CD8-positive, alpha-beta memory T cell (primary cell): ENCODE results near the gene VAMP8. TPM values are rescaled to one million over a fixed set of nuclear protein-coding genes. Genes with fewer than 3 reads are reported as not detected.
A peak's percentile ranks its signal among the peaks of the same experiment; 100 is the strongest.
"Not testable (repeated sequence)": the region's sequence is repeated elsewhere in the genome, so short reads cannot be mapped to it uniquely, and the experiment has no call there.

Experiments used
- CTCF ChIA-PET: fragments of 350-600 bp; sonication (Branson Sonifier 250); formaldehyde crosslinking; loops from one replicate; lab custom pipeline; 2021; ENCODE audit warnings: antibody characterized with exemption; lab: Charles Lee
- POLR2A ChIA-PET: fragments of 350-600 bp; sonication (Branson Sonifier 250); formaldehyde crosslinking; loops from one replicate; lab custom pipeline; 2021; ENCODE audit warnings: antibody characterized with exemption; lab: Charles Lee
- DNase-seq, 5 donors: peaks; one replicate each; pipeline versions ENCODE4 v3.0.0 to v3.0.0-alpha.2; 2020 to 2022; ENCODE audit warnings: mixed read lengths in 1 of 5
- H3K27ac ChIP-seq: one replicate; pipeline ENCODE4 v1.7.0; 2013; ENCODE audit warnings: low read depth, mild to moderate bottlenecking, low read length, moderate library complexity
- H3K27me3 ChIP-seq: 2 replicates; pipeline ENCODE4 v1.7.0; 2013; ENCODE audit warnings: low read length, mild to moderate bottlenecking; ENCODE audit not compliant: insufficient read depth, poor library complexity, severe bottlenecking
- H3K36me3 ChIP-seq: 2 replicates; pipeline ENCODE4 v1.7.0; 2013; ENCODE audit warnings: mild to moderate bottlenecking, low read length, moderate library complexity; ENCODE audit not compliant: insufficient read depth
- H3K4me1 ChIP-seq: 2 replicates; pipeline ENCODE4 v1.7.0; 2013; ENCODE audit warnings: mild to moderate bottlenecking, low read length, moderate library complexity; ENCODE audit not compliant: insufficient read depth
- H3K4me3 ChIP-seq: 2 replicates; pipeline ENCODE4 v1.7.0; 2013; ENCODE audit warnings: mild to moderate bottlenecking, low read length
- H3K9me3 ChIP-seq: 2 replicates; pipeline ENCODE4 v1.7.0; 2013; ENCODE audit warnings: mild to moderate bottlenecking, low read length
- H3K27ac Mint-ChIP-seq, 8 donors: one replicate each; pipeline ENCODE4 v1.8.0; 2020 to 2021; ENCODE audit warnings: mixed read lengths in 8 of 8, mild to moderate bottlenecking in 6 of 8, inconsistent platforms in 3 of 8, moderate library complexity in 3 of 8
- H3K27me3 Mint-ChIP-seq, 2 donors: one replicate each; pipeline ENCODE4 v1.8.0; 2020 to 2021; ENCODE audit warnings: mixed read lengths in 2 of 2, mild to moderate bottlenecking in 1 of 2, moderate library complexity in 1 of 2
- H3K36me3 Mint-ChIP-seq, 3 donors: one replicate each; pipeline ENCODE4 v1.8.0; 2020 to 2021; ENCODE audit warnings: mixed read lengths in 3 of 3, inconsistent platforms in 1 of 3, mild to moderate bottlenecking in 1 of 3
- H3K4me1 Mint-ChIP-seq, 3 donors: one replicate each; pipeline ENCODE4 v1.8.0; 2020 to 2021; ENCODE audit warnings: mixed read lengths in 3 of 3, inconsistent platforms in 1 of 3, mild to moderate bottlenecking in 1 of 3
- H3K4me3 Mint-ChIP-seq, 7 donors: one replicate each; pipeline ENCODE4 v1.8.0; 2020 to 2021; ENCODE audit warnings: mixed read lengths in 7 of 7, mild to moderate bottlenecking in 6 of 7, moderate library complexity in 4 of 7, inconsistent platforms in 2 of 7
- H3K9me3 Mint-ChIP-seq, 5 donors: one replicate each; pipeline ENCODE4 v1.8.0; 2020 to 2022; ENCODE audit warnings: mixed read lengths in 5 of 5, mild to moderate bottlenecking in 3 of 5, moderate library complexity in 2 of 5, inconsistent platforms in 1 of 5
- polyA plus RNA-seq: library from polyadenylated mRNA; unstranded; fragments of 300-500 nt; fragmentation: Illumina TruSeq; gene quantifications from one replicate; pipeline ENCODE4 v1.2.3, GENCODE V29; 2021
- total RNA-seq, 2 experiments: library from RNA; stranded (reverse); gene quantifications; one replicate each; pipeline ENCODE4 v1.2.3, GENCODE V29; 2021

The VAMP8 gene
- total and polyA plus RNA-seq, 3 experiments from 2014 or later: 94.4 to 355 (median 95.4) TPM

DNA sequence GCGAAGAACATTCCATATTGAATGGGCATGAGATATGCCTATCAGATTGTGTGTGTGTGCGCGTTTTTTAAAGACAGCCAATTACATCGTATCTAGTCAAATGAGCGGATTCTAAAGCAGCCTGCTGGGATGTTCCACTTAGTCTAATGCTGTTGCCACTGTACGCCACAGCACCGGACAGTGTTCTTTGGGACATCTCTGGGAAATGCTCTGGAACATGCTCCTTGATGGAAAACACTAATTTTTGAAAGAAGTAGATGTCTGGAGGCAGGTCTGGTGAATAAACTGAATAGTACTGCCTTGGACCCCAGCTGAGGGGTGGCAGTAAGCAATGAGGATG, 28.7 kb downstream of the VAMP8 start:
- Histone ChIP-seq H3K27ac (no peak overlapping the region), H3K9me3 (no peaks in the 10 kb centered on the region), H3K4me1 (peaks cover 33% of the 10 kb centered on the region), H3K4me3 (no peak overlapping the region), H3K27me3 (no peaks in the 10 kb centered on the region), H3K36me3 (peaks cover 18% of the 10 kb centered on the region)
- DNase-seq: no peak
- Mint-ChIP-seq H3K9me3 (no peaks in the 10 kb centered on the region), H3K27ac (peak overlapping the region in 5 of 8 donors; percentile 3 to 95 (median 36)), H3K4me1 (peaks cover 35 to 71% (median 63%) of the 10 kb centered on the region in 3 donors), H3K27me3 (no peaks in the 10 kb centered on the region), H3K4me3 (peak overlapping the region in 1 of 7 donors; percentile 48), H3K36me3 (peaks cover 0 to 47% (median 9%) of the 10 kb centered on the region in 3 donors)
- ChIA-PET CTCF (interaction anchor here (1.4 to 2.8 kb wide), 2 partner anchors 11 to 16 kb away, joined by 4 to 8 read pairs; partner anchors contain the start of gene RNF181), POLR2A (interaction anchor here (0.5 to 2.6 kb wide), 2 partner anchors 11 to 22 kb away, joined by 4 to 10 read pairs; partner anchors contain the start of gene RNF181)

DNA sequence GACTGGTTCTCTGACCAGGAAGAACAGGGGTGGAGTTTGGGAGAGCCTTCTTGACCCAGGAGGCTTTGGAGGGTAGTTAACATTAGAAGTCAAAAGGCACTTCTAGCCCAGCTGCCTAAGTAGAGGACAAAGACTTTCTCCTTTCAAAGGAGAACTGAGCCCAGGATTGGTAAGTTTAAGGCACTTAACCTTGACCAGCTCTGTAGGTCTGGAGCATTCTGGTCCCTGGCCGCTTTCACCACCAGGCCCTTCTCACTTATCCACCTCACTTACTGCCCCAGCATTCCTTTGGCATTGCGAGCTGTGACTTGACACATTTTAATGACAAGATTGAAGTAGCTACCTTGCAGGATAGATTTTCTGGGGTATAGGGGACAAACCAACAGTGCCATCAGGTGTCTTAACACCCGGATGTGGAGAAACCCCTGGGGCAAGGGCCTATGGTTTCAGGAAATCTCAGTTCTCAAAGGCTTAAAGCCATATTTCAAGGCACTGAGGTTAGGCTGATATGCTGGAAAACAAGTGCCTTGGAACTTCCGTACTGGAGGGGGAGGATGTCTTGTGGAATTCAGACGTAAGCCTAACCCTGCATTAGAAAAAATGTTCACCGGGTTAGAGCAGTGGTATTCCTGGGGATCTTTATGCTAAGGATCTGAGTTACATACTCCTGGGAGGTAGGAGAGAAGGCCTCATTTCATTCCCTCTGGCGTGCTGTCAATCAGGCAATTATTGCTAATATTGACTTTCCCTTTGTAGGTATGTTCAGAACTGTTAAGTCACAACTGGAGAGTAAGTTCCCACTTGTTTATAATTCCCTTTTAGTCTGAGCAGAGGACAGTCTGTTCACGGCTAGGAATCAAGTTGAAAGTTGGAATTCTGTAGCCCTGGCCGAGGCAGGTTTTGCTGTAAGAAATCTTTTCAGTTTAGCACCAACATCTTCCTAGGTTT, 30.2 kb downstream of the VAMP8 start:
- DNase-seq: no peak
- peaks cover 0 to under 1% of the 10 kb centered on the region in 2 donors for H3K27me3 Mint-ChIP-seq
- Histone ChIP-seq H3K9me3 (no peaks in the 10 kb centered on the region), H3K27ac (no peak overlapping the region), H3K36me3 (peaks cover 18% of the 10 kb centered on the region), H3K4me1 (peaks cover 29% of the 10 kb centered on the region), H3K27me3 (no peaks in the 10 kb centered on the region), H3K4me3 (no peak overlapping the region)
- no peaks in the 10 kb centered on the region for H3K9me3 Mint-ChIP-seq
- CTCF ChIA-PET: interaction anchor here (0.6 to 2.8 kb wide), 4 partner anchors 13 to 31 kb away, joined by 3 to 8 read pairs (median 4); partner anchors contain the start of gene RNF181
- peak overlapping the region in 3 of 7 donors; percentile 27 to 81 (median 45) for H3K4me3 Mint-ChIP-seq
- POLR2A ChIA-PET: interaction anchor here (0.5 kb wide), 1 partner anchor 193 kb away, joined by 3 read pairs; no protein-coding TSS in a partner anchor
- H3K36me3 Mint-ChIP-seq: peaks cover 0 to 54% (median 9%) of the 10 kb centered on the region in 3 donors
- peaks cover 35 to 72% (median 68%) of the 10 kb centered on the region in 3 donors for H3K4me1 Mint-ChIP-seq
- peak overlapping the region in 4 of 8 donors; percentile 54 to 72 (median 66) for H3K27ac Mint-ChIP-seq

DNA sequence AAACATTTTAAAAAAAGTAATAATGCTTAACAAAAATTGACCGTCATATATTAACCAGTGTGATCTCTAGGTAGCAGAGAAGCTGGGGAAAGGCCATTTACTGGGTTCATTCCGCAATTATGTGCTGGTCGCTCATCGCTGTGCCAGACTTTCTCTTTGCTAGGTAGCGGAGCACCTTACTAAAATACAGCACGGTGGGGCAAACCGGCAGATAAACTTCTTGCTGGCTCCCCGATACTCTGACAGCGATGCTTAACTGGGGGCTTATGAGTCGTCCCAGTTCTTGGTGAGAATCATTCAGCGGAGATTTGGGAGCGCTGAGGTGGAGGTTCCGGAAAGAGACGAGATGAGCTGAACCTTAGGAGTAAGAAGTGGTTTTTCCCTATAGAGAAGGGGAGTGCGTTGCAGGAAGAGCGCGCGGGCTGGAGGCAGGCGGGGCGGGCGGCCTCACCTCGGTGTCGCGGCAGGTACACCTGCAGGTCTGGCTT, 33.9 kb downstream of the VAMP8 start:
- H3K27me3 ChIP-seq: no peaks in the 10 kb centered on the region
- no peak for DNase-seq
- ChIA-PET CTCF (interaction anchor here (0.9 to 1.2 kb wide), 2 partner anchors 59 to 74 kb away, joined by 3 to 5 read pairs; no protein-coding TSS in a partner anchor), POLR2A (interaction anchor here (1.1 to 1.6 kb wide), 5 partner anchors 8 to 495 kb away, joined by 4 to 21 read pairs (median 5); partner anchors contain the start of genes POLR1A, PTCD3, RNF181 and TGOLN2)
- H3K4me1 ChIP-seq: peaks cover 21% of the 10 kb centered on the region
- peaks cover 0 to 44% (median 7%) of the 10 kb centered on the region in 3 donors for H3K36me3 Mint-ChIP-seq
- no peaks in the 10 kb centered on the region for H3K9me3 Mint-ChIP-seq
- H3K9me3 ChIP-seq: no peaks in the 10 kb centered on the region
- H3K4me1 Mint-ChIP-seq: peaks cover 23 to 50% (median 46%) of the 10 kb centered on the region in 3 donors
- H3K27ac Mint-ChIP-seq: peak overlapping the region; percentile 79 to 98 (median 92)
- H3K36me3 ChIP-seq: peaks cover 18% of the 10 kb centered on the region
- H3K4me3 ChIP-seq: peak overlapping the region; percentile 91
- peak overlapping the region; percentile 90 to 99 (median 96) for H3K4me3 Mint-ChIP-seq
- H3K27ac ChIP-seq: peak overlapping the region; percentile 68
- peaks cover 0 to 4% of the 10 kb centered on the region in 2 donors for H3K27me3 Mint-ChIP-seq

DNA sequence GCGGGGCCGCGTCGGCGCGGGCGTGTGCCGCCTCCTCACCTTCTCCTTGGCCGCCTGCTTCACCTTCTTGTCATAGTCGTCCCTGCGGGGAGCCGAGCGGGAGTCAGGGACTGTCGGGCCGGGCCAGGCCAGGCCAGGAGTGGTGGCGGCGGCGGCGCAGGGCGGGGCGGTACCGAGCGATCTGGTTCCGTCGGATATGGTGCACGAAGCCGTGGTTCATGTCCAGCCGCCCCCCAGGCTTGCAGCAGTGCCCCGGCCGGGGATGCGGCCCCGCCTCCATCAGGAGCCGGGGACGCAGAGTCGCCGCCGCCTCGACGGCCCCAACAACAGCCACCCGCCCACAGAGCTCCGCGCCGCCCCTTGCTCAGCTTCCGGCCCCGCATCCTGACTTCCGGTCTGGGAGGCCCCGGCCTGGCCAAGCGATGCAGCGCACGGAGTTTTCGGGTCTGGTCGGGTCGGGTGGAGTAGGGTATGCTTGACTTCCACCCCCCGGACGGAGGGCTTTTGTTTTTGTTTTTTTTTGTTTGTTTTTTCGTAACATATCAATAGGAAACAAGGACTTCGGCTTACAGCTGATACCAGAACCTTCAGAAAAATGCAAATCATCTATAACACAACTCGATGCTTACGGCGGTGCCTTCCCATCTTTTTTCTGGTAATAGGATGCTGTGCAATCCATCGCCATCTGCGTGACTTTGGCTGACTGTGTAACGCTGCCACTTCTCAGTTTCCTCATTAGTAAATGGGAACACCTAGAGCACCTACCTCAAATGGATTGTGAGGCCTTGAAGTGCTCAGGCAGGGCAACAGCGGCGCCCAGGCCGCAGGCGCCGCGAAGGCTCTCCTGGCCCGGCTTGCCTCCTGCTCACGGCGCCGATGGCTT, 34.6 kb downstream of the VAMP8 start, which contains the start of gene C2orf68:
TSS of gene C2orf68 (minus strand) at position 362 of the 883 bp plus-strand sequence. CDS start at position 280, 82 bp downstream.
- DNase-seq: peak; percentile 76 to 87 (median 78)
- Mint-ChIP-seq H3K36me3 (peaks cover 0 to 39% (median 7%) of the 10 kb centered on the region in 3 donors), H3K4me3 (peak within 1 kb of the TSS; percentile 90 to 99 (median 96)), H3K27me3 (peaks cover 0 to 4% of the 10 kb centered on the region in 2 donors), H3K9me3 (no peaks in the 10 kb centered on the region), H3K4me1 (peaks cover 23 to 51% (median 42%) of the 10 kb centered on the region in 3 donors), H3K27ac (peak within 1 kb of the TSS; percentile 88 to 98 (median 94))
- Histone ChIP-seq H3K27ac (peak within 1 kb of the TSS; percentile 68), H3K27me3 (no peaks in the 10 kb centered on the region), H3K4me1 (peaks cover 24% of the 10 kb centered on the region), H3K36me3 (peaks cover 18% of the 10 kb centered on the region), H3K9me3 (no peaks in the 10 kb centered on the region), H3K4me3 (peak within 1 kb of the TSS; percentile 91)
- ChIA-PET CTCF (interaction anchor here (0.8 to 1.2 kb wide), 3 partner anchors 17 to 75 kb away, joined by 3 to 5 read pairs (median 4); partner anchors contain the start of gene RNF181), POLR2A (interaction anchor here (1.1 to 1.6 kb wide), 5 partner anchors 9 to 494 kb away, joined by 4 to 21 read pairs (median 5); partner anchors contain the start of genes POLR1A, PTCD3, RNF181 and TGOLN2)

DNA sequence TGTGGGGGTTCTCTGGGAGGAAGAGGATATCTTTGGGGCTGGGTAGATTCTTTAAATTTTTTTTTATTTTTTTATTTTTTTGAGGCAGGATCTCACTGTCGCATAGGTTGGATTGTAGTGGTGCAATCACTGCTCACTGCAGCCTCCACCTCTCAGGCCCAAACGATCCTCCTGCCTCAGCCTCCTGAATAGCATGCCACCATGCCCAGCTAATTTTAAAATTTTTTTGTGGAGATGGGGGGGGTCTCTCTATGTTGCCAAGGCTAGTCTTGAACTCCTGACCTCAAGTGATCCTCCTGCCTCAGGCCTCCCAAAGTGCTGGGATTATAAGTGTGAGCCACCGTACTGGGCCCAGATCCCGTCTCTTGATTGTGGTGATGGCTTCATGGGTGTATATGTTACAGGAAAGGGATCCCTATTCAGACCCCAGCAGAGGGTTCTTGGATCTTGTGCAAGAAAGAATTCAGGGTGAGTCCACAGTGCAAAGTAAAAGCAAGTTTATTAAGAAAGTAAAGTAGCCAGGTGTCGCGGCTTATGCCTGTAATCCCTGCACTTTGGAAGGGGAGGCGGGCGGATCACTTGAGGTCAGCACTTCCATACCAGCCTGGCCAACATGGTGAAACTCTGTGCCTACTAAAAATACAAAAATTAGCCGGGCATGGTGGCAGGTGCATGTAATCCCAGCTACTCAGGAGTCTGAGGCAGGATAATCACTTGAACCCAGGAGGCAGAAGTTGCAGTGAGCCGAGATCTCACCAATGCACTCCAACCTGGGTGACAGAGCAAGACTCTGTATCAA, 36.5 kb downstream of the VAMP8 start:
- no peaks in the 10 kb centered on the region for H3K9me3 Mint-ChIP-seq
- peaks cover 0 to 30% (median 5%) of the 10 kb centered on the region in 3 donors for H3K36me3 Mint-ChIP-seq
- no peaks in the 10 kb centered on the region for H3K9me3 ChIP-seq
- H3K27me3 Mint-ChIP-seq: peaks cover 0 to 4% of the 10 kb centered on the region in 2 donors
- peak in 1 of 5 donors; percentile 36 for DNase-seq
- peak overlapping the region in 6 of 8 donors; percentile 24 to 91 (median 47) for H3K27ac Mint-ChIP-seq
- H3K36me3 ChIP-seq: peaks cover 5% of the 10 kb centered on the region
- H3K27me3 ChIP-seq: no peaks in the 10 kb centered on the region
- ChIA-PET CTCF (no interaction called here), POLR2A (interaction anchor here (1.4 kb wide), 1 partner anchor 18 kb away, joined by 5 read pairs; the partner anchor contains the start of gene RNF181)
- peaks cover 27 to 50% (median 40%) of the 10 kb centered on the region in 3 donors for H3K4me1 Mint-ChIP-seq
- H3K27ac ChIP-seq: no peak overlapping the region
- no peak overlapping the region for H3K4me3 ChIP-seq
- peaks cover 34% of the 10 kb centered on the region for H3K4me1 ChIP-seq
- H3K4me3 Mint-ChIP-seq: peak overlapping the region in 5 of 7 donors; percentile 11 to 82 (median 54)

DNA sequence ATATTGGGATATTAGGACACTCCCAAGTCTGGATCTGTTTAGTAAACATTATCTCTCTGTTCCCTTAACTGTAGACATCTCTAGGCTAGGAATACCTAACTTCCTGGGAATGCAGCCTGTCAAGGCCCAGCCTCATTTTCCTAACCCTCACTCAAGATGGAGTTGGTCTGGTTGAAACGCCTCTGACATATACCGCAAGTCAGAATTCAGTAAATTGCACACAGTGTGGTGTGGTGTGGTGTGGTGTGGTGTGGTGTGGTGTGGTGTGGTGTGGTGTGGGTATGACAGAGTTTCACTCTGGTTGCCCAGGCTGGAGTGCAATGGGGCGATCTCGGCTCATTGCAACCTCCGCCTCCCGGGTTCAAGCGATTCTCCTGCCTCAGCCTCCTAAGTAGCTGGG, 37.4 kb downstream of the VAMP8 start:
- POLR2A ChIA-PET: not testable (repeated sequence)
- H3K4me1 ChIP-seq: peaks cover 34% of the 10 kb centered on the region
- peak overlapping the region in 1 of 8 donors; percentile 91 for H3K27ac Mint-ChIP-seq

More for the DNA sequence above, 37.4 kb downstream of the VAMP8 start:
- not testable (repeated sequence) for H3K27me3 ChIP-seq, H3K9me3 Mint-ChIP-seq, H3K27ac ChIP-seq, H3K27me3 Mint-ChIP-seq, H3K9me3 ChIP-seq, H3K4me3 ChIP-seq, H3K36me3 ChIP-seq
- peak overlapping the region in 4 of 7 donors; percentile 17 to 68 (median 60) for H3K4me3 Mint-ChIP-seq
- H3K36me3 Mint-ChIP-seq: peaks cover 0 to 31% (median 4%) of the 10 kb centered on the region in 3 donors
- H3K4me1 Mint-ChIP-seq: peaks cover 27 to 49% (median 39%) of the 10 kb centered on the region in 3 donors
- DNase-seq: peak in 1 of 5 donors; percentile 21
- CTCF ChIA-PET: interaction anchor here (1.4 kb wide), 1 partner anchor 11 kb away, joined by 4 read pairs; no protein-coding TSS in a partner anchor
